NCI-H2196 treated with DMSO at 0.1 percent for 48 hours (cell line): ENCODE data around the gene FTSJ3.
"Not testable (repeated sequence)": the region's sequence is repeated elsewhere in the genome, so short reads cannot be mapped to it uniquely, and the experiment has no call there.

Experiments used
- DNase-seq: peaks from one replicate; lab custom pipeline; 2025; ENCODE audit not compliant: unreplicated experiment; lab: John Stamatoyannopoulos, UW

The FTSJ3 gene

GRCh38 chr17:63843387-63843888 lies 16.0 kb upstream of the FTSJ3 start:
- DNase-seq: not testable (repeated sequence)

- DNase-seq: peak; percentile 97
Observed at GRCh38 chr17:63842540-63843386, 15.3 kb upstream of the FTSJ3 start, which contains the start of gene SMARCD2. TSS of gene SMARCD2 (minus strand) at chr17:63842685. CDS start at chr17:63842674, 11 bp downstream.

DNA sequence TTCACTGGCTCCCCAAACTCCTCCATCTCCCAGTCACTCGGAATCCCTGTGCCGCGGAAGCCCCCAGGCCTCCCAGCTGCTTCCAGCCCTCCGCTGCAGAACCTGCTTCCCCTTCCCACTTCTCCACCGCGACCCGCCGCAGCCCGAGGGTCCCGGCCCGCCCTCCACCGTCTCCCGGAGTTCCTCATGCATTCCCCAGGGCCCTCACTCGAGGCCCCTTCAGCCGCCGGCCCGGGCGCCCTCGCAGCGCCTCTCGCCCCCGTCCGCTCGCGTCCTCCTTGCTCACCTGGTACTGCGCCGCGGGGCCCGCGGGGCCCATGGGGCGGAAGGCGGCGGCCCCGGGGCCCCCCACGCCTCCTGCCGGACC lies 14.7 kb upstream of the FTSJ3 start:
- DNase-seq: no peak

GRCh38 chr17:63841350-63842172 lies 14.1 kb upstream of the FTSJ3 start:
- DNase-seq: no peak

- DNase-seq: no peak
Observed at GRCh38 chr17:63840591-63841349, 13.3 kb upstream of the FTSJ3 start.

GRCh38 chr17:63838631-63839171 lies 11.2 kb upstream of the FTSJ3 start:
- DNase-seq: no peak

GRCh38 chr17:63837962-63838600 lies 10.6 kb upstream of the FTSJ3 start:
- no peak for DNase-seq

- DNase-seq: no peak
Observed at GRCh38 chr17:63837480-63837879, 10.0 kb upstream of the FTSJ3 start.

- no peak for DNase-seq
Observed at GRCh38 chr17:63836811-63837210, 9.3 kb upstream of the FTSJ3 start.

- DNase-seq: no peak
Observed at GRCh38 chr17:63835167-63835720, 7.8 kb upstream of the FTSJ3 start.

- peak; percentile 56 for DNase-seq
Observed at GRCh38 chr17:63834431-63835166, 7.1 kb upstream of the FTSJ3 start.

- no peak for DNase-seq
Observed at GRCh38 chr17:63833741-63834373, 6.4 kb upstream of the FTSJ3 start.

DNA sequence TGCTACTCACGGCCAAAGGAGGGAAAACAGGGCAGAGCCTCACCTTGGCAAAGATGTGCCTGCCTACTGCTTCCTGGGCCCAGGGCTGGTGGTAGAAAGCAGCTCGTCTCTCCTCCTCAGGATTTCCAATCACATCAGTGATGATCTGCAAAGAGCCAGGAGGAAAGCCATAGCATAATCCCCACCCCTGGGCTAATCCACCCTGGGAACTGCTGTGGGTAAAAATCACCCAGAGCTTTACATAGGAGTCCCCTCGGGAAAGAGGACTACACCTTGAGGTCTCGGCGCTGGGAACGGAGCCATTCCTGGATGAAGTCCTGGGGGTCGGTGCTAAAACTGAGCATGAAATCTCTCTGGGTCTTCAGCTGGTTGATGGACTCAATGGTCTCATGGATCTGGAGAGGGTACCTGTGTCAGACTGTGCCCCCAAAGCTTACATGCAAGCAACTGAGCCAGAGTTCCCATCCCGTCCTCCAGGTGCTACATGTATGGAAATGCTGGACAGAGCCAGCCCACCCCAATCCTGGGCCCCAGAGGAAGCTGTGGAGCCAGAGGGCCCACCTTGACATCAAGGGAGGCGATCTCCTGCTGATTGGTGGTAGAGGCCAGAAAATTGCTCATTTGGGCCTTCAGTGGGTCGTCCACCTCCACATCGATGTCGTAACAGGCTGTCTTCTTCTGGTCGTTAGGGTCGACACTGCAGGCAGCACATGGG lies 5.7 kb upstream of the FTSJ3 start:
- no peak for DNase-seq

DNA sequence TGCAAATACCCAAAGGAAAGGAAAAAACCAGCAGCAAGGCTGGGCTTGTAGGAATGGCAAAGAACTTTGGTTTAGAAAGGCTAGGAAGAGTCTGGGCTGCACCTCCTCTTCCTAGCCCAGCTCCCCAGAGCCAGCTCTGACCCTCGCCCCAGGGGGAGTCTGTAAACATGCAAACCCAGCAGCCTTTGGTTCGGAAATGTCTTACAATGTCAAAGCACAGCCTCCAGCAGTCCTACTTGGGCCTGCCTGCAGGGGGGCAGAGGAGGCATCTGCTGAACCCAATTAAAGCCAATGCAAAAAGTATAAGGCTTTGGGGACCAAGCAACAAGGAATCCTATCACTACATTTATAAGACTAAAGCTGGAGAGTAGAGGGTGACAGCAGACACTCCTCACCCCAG lies 5.0 kb upstream of the FTSJ3 start:
- DNase-seq: no peak

GRCh38 chr17:63832014-63832413 lies 4.6 kb upstream of the FTSJ3 start:
- DNase-seq: no peak

- DNase-seq: no peak
Observed at GRCh38 chr17:63831505-63831904, 4.0 kb upstream of the FTSJ3 start.

- DNase-seq: no peak
Observed at GRCh38 chr17:63830904-63831491, 3.5 kb upstream of the FTSJ3 start.

GRCh38 chr17:63830278-63830677 lies 2.8 kb upstream of the FTSJ3 start:
- no peak for DNase-seq
